SU-DHL-6 (cell line): ENCODE results near the gene OR2V1.

Experiments used
- EZH2phosphoT487 ChIP-seq: fragments of 200-600 bp; sonication (generic), shearing (Covaris generic); conservative IDR thresholded peaks from 2 replicates; pipeline ENCODE4 v1.6.1; 2018; ENCODE audit warnings: mild to moderate bottlenecking, antibody characterized with exemption, low read length, moderate library complexity, mixed read lengths
- TF ChIP-seq, protein P1 (sequence below): fragments of 200-600 bp; sonication (generic); IDR thresholded peaks from one replicate; pipeline ENCODE4 v1.5.1; 2017; ENCODE audit warnings: antibody characterized with exemption, mild to moderate bottlenecking, low read length, moderate library complexity; ENCODE audit not compliant: insufficient read depth, poor library complexity, severe bottlenecking

DNA sequence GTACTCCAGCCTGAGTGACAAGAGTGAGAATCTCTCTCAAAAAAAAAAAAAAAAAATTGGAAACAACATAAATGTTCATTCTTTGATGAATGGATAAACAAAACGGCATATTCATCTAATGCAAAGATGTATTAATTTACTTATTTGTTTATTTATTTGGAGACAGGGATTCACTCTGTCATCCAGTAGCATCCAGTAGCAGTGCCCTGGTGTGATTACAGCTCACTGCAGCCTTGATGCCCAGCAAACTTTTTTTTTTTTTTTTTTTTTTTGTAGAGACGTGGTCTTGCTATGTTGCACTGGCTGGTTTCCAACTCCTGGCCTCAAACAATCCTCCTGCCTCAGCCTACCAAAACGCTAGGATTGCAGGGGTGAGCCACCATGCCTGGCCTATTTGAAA, 40.8 kb upstream of the OR2V1 start:
- TF ChIP-seq, protein P1, sequence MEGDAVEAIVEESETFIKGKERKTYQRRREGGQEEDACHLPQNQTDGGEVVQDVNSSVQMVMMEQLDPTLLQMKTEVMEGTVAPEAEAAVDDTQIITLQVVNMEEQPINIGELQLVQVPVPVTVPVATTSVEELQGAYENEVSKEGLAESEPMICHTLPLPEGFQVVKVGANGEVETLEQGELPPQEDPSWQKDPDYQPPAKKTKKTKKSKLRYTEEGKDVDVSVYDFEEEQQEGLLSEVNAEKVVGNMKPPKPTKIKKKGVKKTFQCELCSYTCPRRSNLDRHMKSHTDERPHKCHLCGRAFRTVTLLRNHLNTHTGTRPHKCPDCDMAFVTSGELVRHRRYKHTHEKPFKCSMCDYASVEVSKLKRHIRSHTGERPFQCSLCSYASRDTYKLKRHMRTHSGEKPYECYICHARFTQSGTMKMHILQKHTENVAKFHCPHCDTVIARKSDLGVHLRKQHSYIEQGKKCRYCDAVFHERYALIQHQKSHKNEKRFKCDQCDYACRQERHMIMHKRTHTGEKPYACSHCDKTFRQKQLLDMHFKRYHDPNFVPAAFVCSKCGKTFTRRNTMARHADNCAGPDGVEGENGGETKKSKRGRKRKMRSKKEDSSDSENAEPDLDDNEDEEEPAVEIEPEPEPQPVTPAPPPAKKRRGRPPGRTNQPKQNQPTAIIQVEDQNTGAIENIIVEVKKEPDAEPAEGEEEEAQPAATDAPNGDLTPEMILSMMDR, result no peak
- TF ChIP-seq EZH2phosphoT487, result no peak
